ENCODE data around the gene POLR2F. TPM values are rescaled to one million over a fixed set of nuclear protein-coding genes. Genes with fewer than 3 reads are reported as not detected.
A peak's percentile ranks its signal among the peaks of the same experiment; 100 is the strongest.

The POLR2F gene
- total RNA-seq, 4 donors from 2014 or later = 33.3 to 83.9 (median 57.6) TPM

DNA sequence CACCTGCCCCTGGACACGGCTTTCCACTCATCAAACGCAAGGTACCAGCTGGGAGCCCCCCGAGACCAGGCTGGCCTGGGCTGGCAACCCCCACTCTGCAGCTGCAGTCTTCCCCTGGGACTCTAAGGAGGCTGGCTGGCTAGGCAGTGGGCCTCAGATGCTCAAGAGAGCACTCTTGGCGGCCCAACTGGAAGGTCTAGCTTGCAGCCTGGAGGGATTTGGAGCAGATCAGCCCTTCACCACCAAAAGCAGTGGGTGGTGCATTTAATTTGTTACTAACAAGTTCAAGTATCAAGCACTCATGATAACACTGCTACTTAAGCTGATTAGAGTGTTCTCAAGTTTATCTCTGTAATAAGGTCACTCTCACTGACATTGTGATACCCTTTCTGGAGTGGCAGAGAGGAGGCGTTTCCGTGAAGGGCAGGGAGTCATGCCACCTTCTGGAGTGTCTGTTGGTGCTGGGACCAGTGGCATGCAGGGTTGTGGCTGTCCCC is 21.6 kb upstream of the POLR2F start:
- intact Hi-C loops (cut with DNase I; ENCODE audit: low total_unique reads) = loop anchor here (10.0 kb wide), 2 partner anchors 57 to 117 kb away; no protein-coding TSS in a partner anchor
- no peak for DNase-seq (ENCODE audit: low spot score in 2 of 2)
- TF ChIP-seq POLR2A (IDR thresholded peaks at IDR 0.05) = no peak
- TF ChIP-seq, protein P1, sequence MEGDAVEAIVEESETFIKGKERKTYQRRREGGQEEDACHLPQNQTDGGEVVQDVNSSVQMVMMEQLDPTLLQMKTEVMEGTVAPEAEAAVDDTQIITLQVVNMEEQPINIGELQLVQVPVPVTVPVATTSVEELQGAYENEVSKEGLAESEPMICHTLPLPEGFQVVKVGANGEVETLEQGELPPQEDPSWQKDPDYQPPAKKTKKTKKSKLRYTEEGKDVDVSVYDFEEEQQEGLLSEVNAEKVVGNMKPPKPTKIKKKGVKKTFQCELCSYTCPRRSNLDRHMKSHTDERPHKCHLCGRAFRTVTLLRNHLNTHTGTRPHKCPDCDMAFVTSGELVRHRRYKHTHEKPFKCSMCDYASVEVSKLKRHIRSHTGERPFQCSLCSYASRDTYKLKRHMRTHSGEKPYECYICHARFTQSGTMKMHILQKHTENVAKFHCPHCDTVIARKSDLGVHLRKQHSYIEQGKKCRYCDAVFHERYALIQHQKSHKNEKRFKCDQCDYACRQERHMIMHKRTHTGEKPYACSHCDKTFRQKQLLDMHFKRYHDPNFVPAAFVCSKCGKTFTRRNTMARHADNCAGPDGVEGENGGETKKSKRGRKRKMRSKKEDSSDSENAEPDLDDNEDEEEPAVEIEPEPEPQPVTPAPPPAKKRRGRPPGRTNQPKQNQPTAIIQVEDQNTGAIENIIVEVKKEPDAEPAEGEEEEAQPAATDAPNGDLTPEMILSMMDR (IDR thresholded peaks at IDR 0.05) = no peak
- H3K4me3 ChIP-seq (ENCODE audit: low read depth, poor library complexity, severe bottlenecking) = no peak overlapping the region
- WGBS, 2 donors = 81 to 85% methylated on average over 6 of the region's 6 CpGs

DNA sequence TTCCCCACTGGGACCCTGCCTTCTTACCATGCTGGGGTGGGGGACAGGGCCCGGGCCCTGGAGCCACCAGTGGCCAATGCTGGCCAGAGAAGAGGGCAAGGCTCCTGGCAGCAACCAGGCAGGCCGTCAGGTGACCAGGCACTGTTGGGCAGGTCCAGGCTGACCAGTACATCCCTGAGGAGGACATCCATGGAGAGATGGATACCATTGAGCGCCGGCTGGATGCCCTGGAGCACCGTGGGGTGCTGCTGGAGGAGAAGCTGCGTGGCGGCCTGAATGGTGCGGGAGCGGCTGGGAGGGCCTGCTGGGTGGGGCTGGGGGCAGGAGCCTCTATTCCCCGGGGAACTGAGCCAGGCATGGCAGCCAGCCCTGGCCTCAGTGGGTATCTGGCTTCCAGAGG is 21.1 kb upstream of the POLR2F start:
- 74 to 78% methylated on average over 8 to 10 of the region's 10 CpGs for WGBS, 2 donors
- no peak for DNase-seq (ENCODE audit: low spot score in 2 of 2)
- intact Hi-C loops (cut with DNase I; ENCODE audit: low total_unique reads) = loop anchor here (10.0 kb wide), 2 partner anchors 58 to 118 kb away; no protein-coding TSS in a partner anchor
- no peak for TF ChIP-seq POLR2A (IDR thresholded peaks at IDR 0.05)
- TF ChIP-seq, protein P1 (IDR thresholded peaks at IDR 0.05) = no peak
- H3K4me3 ChIP-seq (ENCODE audit: low read depth, poor library complexity, severe bottlenecking) = no peak overlapping the region

DNA sequence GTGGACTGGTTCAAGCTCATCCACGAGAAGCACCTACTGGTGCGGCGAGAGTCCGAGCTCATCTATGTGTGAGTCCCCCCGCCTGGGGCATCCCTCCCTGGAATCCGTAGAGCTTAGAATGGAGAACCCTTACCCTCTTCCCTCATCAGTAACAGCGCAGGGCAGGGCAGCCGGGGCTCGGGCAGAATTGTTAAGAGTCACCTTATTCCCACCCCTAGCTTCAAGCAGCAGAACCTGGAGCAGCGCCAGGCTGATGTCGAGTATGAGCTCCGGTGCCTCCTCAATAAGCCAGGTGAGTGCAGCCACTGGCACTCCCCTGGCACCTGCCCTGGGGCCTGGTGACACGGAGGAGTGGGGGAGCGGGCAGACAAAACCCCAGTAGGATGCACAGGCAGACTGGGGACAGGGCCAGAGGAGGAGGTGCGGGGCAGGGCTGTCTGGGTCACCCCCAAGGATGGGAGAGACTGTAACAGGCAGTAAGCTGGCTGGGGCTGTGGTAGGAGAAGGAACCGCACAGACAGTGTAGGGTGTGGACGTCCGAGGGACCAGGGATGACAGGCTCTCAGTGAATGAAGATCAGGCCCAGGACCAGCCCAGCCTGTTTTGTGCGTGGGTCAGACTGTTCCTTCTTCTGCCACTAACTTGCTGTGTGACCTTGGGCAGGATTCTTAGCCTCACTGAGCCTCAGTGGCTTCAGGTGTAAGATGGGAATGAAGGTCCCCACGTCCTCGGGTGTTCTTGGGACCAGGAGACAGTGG is 20.5 kb upstream of the POLR2F start:
- no peak for DNase-seq (ENCODE audit: low spot score in 2 of 2)
- 66 to 69% methylated on average over 18 to 21 of the region's 21 CpGs for WGBS, 2 donors
- intact Hi-C loops (cut with DNase I; ENCODE audit: low total_unique reads) = loop anchor here (10.0 kb wide), 2 partner anchors 58 to 118 kb away; no protein-coding TSS in a partner anchor
- no peak for TF ChIP-seq POLR2A (IDR thresholded peaks at IDR 0.05)
- TF ChIP-seq, protein P1 (IDR thresholded peaks at IDR 0.05) = no peak
- H3K4me3 ChIP-seq (ENCODE audit: low read depth, poor library complexity, severe bottlenecking) = no peak overlapping the region

DNA sequence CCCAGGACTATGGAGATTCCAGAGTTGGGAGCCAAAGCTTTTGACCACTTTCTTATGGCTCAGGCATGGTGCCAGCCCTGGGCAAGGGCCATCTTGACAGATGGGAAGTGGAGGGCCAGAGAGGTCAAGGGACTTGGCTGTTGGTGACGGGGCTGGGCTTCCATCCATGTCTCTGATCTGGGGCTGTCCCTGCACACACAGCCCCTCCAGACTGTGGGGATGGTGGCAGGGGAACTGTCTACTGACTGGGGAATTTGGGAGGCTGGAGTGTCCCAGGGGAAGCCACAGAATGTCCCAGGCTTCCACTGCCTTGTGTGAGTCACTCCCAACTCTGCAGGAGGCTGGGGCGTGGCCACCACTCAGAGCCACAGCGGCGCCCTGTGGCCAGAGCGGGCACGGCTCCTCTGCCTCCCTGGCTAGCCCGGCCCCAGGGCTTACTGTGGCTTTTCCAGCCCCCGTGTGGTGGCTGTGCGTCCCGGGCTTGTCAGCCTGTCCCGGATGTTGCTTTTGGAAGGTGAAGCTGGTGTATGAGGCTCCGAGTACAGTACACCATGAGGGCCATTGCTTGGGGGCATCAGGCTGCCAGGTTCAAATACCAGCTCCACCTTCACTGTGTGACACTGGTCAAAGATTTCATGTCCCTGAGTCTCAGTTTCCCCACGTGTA is 19.7 kb upstream of the POLR2F start:
- TF ChIP-seq, protein P1 (IDR thresholded peaks at IDR 0.05) = peak in 1 of 3 donors; percentile 92
- no peak for TF ChIP-seq POLR2A (IDR thresholded peaks at IDR 0.05)
- intact Hi-C loops (cut with DNase I; ENCODE audit: low total_unique reads) = loop anchor here (10.0 kb wide), 2 partner anchors 59 to 119 kb away; no protein-coding TSS in a partner anchor
- WGBS, 2 donors = 4 to 37% methylated on average over 2 to 12 of the region's 13 CpGs
- peak; percentile 83 to 97 for DNase-seq (ENCODE audit: low spot score in 2 of 2)
- no peak overlapping the region for H3K4me3 ChIP-seq (ENCODE audit: low read depth, poor library complexity, severe bottlenecking)

DNA sequence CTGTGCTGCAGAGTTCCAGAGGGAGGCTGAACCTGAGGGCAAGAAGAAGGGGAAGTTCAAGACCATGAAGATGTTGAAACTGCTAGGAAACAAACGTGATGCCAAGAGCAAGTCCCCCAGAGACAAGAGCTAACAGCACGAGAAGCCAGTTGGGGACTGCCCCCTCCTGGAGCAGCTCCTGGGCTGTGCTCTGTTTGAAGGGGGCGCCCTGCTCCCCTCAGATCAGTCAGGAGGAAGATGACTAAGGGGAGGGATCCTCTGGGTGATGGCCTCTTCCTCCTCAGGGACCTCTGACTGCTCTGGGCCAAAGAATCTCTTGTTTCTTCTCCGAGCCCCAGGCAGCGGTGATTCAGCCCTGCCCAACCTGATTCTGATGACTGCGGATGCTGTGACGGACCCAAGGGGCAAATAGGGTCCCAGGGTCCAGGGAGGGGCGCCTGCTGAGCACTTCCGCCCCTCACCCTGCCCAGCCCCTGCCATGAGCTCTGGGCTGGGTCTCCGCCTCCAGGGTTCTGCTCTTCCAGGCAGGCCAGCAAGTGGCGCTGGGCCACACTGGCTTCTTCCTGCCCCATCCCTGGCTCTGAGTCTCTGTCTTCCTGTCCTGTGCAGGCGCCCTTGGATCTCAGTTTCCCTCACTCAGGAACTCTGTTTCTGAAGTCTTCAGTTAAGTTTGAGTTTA is 12.7 kb upstream of the POLR2F start:
- DNase-seq (ENCODE audit: low spot score in 2 of 2) = no peak
- H3K4me3 ChIP-seq (ENCODE audit: low read depth, poor library complexity, severe bottlenecking) = no peak overlapping the region
- 76 to 82% methylated on average over 12 of the region's 12 CpGs for WGBS, 2 donors
- intact Hi-C loops (cut with DNase I; ENCODE audit: low total_unique reads) = no loop called here
- TF ChIP-seq, protein P1 (IDR thresholded peaks at IDR 0.05) = no peak
- no peak for TF ChIP-seq POLR2A (IDR thresholded peaks at IDR 0.05)

Measured in lower leg skin (tissue), 4 donors.